Colon (tissue), 2 donors: ENCODE measurements around the gene LRRC2.
"Not testable (repeated sequence)": the region's sequence is repeated elsewhere in the genome, so short reads cannot be mapped to it uniquely, and the experiment has no call there.

Experiments used
- FAIRE-seq: peaks from 2 replicates; lab custom pipeline; 2012; peaks lifted over from hg19 to GRCh38; lab: Jason Lieb, UNC
- donor health status: control.
- donor health status: control.

The LRRC2 gene, protein sequence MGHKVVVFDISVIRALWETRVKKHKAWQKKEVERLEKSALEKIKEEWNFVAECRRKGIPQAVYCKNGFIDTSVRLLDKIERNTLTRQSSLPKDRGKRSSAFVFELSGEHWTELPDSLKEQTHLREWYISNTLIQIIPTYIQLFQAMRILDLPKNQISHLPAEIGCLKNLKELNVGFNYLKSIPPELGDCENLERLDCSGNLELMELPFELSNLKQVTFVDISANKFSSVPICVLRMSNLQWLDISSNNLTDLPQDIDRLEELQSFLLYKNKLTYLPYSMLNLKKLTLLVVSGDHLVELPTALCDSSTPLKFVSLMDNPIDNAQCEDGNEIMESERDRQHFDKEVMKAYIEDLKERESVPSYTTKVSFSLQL

DNA sequence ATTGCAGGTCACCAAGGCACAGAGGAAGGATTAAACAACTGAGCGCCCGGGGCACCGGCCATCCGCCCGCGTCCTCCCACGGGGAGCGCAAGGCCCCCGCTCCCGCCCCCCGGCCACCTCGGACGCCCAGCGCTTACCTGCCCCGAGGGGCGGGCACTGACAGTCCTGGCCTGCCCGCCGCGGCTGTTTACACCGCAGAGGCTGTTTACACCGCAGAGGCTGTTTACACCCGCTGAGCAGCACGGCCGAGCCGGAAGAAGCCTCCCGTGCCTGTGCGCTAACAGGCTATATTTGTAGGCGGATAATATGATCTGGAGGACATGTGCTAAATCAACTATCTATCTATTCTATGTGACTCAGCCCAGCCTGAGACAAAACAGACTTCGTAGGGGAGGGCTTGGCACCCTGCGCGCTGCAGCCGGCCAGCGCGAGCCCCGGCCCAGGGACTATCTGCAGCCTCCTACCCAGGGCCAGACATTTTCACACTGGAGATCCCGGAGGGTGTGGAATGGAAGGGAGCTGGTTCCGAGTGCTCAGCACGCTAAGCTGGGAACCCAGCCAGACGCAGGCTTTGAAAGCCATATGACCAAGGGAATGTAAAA lies at the start of gene LRRC2:
Gene LRRC2 (minus strand): TSS at position 263 of the 602 bp plus-strand sequence. CDS start 14,711 bp downstream, outside the sequence.
- no peak for FAIRE-seq

DNA sequence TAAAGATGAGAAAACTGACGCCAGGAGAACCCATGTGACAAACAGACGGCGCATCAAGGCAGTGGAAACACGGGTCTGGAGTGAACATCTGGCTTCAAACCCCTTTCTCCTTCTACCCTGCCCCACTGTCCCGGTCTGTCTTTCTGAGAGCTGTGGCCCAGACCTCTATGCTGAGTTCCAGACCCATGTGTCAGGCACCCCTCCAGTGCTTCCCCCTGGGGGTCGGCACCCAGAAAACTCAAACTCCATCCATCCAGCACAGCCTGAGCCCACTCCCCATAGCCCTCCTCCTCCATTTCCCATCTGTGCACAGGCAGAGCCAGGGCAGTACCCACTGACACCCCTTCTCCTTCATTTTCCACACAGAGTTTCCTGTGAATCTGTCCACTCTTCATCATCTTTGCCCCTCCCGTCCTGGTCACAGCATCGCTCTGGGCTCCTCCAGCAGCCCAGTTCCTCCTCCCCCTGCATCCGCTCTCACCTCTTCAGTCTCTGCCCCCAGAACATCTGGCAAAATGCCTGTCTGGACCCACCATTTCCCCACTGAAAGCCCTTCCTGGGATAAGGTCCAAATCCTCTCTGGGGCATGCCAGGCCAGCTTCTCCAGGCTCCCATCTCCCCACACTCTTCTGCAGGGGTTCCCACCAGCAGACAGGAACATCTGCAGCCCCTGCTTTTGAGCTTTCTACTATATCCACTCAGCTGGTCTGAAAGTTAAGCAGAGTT lies 49.1 kb upstream of the LRRC2 start:
- FAIRE-seq: no peak

DNA sequence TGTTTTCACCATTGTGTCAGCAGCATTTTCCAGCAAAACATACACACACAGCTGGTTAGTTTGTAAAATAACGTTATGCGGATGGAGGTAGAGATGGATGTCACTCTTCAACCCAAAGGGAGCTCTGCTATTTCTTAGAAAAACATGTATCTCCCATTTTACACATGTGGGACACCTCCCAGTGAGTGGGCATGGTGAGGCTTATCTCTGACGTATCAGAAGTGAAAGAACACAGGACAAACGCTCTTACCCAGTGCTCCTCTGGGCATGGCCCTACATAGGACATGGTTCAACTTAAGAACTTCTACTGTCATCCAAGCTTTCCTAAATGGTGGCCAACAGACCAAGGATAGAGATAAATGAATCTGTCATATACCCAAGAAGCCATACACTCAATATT lies 48.3 kb upstream of the LRRC2 start:
- no peak for FAIRE-seq

DNA sequence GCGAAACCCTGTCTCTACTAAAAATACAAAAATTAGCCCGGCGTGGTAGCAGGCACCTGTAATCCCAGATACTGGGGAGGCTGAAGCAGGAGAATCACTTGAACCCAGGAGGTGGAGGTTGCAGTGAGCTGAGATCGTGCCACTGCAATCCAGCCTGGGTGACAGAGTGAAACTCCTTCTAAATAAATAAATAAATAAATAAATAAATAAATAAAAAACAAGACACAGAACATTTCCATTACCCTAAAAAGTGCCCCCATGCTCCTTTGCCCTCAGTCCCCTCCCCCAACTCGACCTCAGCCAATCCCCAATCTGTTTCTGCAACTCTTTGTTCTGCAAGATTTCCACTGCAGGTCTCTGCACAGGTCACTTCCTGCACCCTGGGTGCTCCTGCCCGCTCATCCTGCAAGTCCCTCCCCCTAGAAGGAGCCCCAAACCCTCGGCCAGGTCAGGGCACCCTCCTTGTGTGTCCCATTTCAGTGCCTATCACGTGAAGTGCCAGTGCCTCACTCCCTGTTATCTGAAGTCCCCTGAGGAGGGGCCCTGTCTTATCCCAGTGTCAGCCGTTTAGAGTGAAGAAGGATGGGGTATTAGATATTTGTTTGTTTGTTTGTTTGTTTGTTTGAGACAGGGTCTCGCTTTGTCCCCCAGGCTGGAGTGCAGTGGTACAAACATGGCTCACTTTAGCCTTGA lies 47.4 kb upstream of the LRRC2 start:
- FAIRE-seq: no peak

DNA sequence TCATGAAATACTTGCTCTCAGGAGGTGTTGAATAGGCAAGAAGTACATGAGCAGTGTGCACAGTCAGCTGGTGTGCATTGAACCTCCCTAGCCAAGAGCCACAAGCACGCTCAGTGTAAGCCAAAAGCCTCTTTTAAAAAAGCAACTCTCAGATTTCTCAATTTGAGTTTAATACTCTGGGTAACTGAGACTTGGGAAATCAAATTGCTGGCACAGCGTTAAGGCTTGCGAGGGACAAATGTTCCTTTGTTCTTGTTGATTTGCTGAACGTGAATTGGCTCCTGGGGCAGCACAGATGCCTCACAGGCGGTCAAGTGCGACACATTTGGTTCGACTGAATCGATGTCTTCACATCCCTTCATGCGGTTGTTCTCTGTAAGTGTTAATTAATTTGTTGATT lies 46.2 kb upstream of the LRRC2 start, which contains the start of gene FAM240A:
Gene FAM240A (plus strand): TSS at position 202 of the 400 bp plus-strand sequence. CDS start 159 bp downstream, at position 361.
- FAIRE-seq: no peak

DNA sequence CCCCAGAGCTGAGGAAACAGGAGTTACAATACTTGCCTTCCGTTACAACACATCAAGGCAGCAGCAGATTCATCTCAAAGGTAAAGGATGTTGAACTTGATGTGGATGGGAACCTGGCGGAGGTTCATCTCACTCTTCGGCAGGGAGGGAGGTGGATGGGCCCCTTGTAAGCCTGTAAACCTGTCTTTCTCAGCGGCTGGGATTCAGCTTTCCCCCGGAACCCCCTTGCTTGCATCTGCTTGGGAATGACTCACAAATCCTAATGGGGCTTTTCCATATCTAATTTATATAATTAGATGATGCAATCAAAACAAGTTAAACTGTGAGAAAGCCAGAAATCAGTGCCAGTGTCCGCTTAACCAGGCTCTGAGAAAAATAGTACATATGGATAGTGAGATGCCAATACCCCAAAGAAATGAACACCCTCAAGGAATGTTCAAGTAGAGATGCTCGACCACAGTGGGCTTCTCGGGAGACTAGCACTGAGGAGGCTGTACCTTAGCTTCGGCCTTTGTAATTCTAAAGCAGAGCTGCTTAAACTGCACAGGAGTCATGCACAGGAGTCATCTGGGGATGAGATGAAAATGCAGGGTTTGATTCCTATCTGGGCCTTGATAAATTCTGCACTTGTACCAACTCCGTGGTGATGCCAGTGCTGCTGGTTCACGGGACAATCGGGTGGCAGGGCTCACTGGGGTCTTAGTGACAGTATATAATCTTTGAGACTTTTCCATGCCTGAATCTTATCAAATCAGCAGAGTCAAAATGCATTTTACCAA lies 44.0 kb upstream of the LRRC2 start:
- no peak for FAIRE-seq

DNA sequence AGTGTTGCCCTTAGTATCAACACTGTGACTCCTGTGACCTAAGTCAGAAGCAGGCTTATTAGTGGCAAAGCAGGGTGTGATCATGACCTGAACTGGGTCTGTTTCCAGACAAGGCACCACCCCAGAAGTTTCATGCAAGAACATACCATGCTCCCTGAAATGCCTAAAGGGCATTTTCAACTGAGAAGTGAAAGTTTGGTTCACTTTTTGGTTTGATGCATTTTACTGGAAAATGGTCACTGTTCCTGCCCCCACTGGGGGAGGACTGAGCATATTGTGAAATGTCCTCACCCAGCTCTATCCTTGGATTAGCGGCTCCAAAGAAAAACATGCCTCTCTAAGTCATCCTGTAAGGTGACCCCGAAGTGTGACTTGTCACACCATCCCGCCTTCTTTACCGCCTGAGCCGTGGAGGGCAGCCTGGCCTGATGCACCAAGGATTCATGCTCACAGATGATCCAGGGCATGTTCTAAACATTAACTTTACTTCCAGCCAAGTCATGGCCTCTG lies 43.2 kb upstream of the LRRC2 start:
- no peak for FAIRE-seq

DNA sequence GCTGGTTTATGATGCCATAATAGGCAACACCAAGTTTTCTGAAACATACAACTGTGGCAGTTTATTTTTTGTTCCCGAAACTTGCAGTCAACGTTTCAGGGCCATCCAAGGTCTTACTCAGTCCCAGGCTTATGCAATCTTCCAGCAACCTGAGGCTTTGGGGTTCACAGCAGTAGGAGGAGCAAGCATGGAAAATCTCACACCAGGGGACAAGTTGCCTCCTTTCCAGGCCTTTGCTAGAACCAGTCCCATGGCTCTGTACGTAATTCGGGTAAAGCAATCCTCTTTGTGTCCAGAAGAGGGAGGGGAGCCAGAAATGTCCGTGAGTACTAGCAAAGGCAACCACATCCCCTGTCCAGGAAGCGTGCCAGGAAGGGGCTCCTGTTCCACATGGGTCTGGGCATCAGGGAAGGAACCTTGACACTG lies 41.5 kb upstream of the LRRC2 start:
- FAIRE-seq: no peak

DNA sequence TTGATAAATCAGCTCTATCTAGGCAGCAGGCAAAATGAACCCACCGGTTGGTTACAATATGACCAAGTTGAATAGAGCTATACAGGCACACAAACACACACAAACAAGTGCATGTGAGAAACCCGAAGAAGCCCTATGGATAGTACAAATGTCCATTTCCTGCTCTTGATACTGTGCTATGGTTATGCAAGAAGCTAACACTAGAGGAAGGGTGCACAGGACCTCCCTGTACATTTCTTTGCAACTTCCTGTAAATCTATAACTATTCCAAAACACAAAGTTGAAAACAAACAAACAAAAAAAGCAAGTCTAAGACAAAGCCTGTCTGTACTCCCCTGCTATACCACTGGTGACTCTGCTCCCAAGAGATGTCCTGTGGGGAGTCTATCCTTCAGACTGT lies 38.0 kb upstream of the LRRC2 start:
- FAIRE-seq: no peak

DNA sequence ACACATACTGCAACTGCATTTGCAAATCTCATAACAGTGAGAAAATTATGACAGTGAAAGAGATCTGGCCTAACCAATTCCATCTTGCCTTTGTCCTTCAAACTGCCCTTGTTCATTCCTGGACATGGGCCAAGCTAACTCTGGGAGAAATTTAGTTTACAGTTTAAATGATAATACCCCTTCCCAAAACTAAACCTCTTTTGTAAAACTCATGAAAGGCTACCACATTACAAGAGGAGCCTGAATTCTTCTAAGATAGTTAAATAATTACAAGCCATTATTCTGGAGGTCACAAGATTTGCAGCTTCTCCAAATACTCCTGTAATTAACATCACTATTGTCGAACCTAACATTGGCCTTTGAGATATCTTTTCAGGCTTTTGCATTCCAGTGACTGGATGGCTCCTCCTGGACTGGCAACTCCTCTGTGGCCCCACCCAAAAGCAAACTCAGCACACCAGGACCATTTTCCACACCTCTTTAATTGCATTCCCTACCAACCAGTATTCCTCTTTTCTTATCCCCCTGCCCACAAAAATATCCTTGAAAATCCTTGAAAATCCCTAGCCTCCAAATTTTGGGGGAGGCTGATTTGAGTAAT lies 37.4 kb upstream of the LRRC2 start:
- no peak for FAIRE-seq

DNA sequence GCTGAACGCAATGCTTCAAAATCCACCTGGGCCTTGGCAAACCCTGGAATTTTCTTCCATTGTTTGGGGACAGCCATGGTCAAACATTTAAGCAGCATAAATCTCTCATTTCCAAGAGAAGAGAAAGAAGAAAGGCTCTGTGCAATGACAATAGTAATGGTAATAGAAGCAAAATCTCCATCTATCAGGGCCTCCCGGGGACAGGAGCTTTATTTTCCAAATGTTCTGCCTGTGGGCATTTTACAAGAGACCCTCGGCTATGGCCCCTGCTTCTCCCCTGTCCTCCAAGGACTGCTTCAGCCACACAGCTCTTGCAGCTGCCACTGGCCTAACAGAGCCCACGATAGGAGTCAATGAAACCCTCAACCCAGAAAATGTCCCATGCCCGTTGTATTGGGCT lies 33.5 kb upstream of the LRRC2 start:
- no peak for FAIRE-seq

DNA sequence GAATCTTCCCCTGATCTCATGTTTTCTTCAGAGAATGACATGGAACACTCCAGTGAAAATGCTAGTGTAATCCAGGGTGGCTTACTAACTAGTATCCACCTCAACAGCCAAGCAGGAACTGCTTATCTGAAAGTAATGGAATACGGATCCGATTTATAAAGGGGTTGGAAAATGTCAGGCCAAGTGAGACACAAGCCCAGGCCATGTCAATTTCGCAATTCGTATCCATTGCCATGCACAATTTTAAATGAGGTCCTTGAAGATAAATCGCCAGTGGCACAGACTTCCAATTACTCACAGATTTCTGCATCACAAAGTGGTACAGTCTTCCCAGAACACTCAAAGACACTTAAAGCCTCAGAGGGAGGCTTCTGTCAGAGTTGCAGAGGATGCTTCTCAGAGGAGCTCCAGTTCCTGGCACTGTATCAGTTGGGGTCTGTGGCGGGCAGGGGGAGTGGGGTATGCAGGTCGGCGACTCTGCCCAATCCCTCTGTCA lies 29.8 kb upstream of the LRRC2 start:
- FAIRE-seq: no peak

DNA sequence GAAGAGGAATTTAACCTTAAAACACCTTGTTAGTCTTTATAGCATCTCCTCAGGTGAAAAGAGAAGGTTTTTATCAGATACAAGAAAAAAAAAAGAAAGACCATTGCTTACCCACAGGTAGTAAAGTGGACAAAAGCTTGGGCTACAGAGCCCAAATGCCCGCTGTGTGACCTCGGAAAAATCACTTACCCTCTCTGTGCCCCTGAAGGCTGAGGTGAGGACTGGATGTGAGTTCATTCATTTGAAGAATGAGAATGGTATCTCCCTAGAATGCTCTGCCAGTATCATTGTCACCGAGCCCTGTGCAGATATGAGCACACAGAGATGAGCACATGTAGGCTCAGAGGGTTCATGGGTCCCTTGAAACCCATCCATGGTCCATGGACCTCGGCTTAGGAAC lies 28.6 kb upstream of the LRRC2 start:
- FAIRE-seq: no peak

DNA sequence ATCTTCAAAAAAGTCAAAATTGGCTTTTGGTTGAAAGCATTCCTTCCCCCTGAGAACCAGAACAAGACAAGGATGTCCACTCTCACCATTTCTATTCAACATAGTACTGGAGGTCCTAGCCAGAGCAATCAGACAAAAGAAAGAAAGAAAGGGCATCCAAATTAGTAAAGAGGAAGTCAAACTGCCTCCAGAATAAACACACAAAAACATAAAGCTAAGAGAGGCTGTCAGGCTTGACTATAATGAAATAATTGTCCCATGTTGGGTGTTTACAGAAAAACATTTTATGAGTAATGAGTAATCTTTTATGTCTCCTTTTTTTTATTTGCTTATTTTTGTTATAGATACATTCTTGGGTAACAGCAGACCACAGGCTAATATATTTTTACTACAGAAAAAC lies 27.9 kb upstream of the LRRC2 start:
- no peak for FAIRE-seq

DNA sequence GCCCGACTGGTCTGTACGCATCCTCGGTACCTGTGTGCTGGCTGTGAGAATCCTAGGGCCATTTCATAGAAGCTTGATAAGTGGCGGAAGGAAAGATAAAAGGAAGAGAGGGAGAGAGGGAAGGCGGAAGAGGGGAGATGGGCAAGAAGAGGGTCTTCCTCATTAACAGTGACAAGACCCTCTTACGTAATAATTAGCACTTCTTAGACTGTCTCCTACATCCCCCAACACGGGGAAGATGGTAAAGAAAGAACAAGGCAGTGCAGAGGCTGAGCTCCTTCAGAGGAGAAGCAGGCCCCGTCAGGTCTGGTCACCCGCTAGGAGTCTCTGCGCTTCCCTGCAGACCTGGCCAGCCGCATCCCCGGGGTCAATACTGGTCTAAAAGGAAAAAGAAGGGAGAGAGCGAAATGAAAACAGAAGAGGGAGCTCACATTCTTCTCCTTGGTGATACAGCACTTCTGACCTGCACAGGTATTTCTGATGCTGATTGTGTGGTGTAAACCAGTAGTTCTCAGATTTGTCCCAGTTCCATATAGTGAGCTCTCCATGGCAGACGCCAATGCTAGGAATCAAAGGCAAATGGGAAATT lies 27.3 kb upstream of the LRRC2 start:
- FAIRE-seq: no peak

DNA sequence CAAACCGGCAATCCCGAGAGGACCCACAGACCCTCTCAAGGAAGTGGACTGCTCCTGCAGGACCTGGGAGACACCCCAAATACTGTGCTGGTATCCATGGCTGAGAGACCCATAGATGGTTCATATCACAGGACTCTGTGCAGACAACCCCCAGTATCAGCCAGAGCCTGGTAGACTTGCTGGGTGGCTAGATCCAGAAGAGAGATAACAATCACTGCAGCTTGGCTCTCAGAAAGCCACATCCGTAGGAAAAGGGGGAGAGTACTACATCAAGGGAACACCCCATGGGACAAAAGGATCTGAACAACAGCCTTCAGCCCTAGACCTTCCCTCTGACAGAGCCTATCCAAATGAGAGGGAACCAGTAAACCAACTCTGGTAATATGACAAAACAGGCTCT lies 21.2 kb upstream of the LRRC2 start:
- not testable (repeated sequence) for FAIRE-seq

DNA sequence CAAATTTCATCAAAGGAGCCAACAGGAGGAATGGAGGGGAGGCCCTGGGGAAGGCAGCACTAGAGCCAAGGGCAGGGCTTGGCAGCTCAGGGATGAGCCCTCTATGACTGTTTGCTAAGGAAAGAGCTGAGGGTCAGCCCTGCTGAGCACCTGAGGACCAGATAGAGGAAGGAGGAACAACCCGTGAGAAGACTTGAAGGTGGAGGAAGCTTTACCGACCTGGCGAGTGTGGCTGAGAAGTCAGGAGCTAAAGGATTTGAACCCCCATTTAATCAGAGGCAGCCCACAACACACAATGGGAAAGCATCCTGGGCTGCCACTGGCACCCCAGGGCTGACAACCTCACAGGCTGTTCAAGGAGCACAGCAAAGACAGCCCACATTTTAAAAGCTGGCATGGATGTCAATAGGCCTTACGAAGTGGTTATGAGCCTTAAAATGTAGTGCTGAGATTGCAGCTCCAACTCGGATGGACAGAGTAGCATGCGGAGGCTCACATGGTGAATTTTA lies 20.7 kb upstream of the LRRC2 start:
- FAIRE-seq: no peak

DNA sequence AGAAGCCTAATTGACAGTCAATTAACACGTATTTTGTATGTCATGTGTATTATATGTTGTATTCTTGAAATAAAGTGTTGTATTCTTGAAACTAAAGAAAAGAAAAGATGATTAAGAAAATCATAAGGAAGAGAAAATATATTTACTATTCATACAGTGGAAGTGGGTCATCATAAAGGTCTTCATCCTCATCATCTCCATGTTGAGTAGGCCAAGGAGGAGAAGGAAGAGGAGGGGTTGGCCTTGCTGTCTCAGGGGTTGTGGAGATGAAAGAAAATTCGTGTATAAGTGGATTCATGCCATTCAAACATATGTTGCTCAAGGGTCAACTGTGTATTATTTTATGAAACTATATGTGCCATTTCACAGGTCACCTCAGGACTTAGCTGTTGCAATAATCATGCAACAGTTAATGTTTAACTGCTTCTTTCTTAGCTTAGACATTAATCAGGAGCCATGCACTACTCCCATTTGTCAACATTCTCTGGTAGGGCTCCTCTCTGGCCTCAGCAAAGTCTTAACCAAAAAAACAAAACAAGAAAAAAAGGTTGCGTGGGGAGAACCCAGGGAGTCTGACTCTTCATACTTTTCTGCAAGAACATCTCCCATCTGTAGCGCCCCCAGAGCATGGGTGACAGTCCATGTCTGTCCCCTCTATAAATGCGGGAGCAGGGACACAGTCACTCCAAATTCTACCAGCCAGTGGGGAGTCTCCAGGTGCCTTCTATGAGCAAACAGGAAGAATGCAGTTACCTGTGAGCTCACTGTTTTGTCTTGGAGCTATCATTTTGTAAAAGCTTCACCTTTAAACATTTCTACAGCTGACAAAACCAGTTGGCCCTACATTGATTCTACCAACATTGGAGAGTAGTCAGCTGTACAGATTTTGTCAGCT lies 19.9 kb upstream of the LRRC2 start:
- FAIRE-seq: peak; percentile 43
